ENCODE measurements around the gene ZNF606.
A peak's percentile ranks its signal among the peaks of the same experiment; 100 is the strongest.
"Not testable (repeated sequence)": the region's sequence is repeated elsewhere in the genome, so short reads cannot be mapped to it uniquely, and the experiment has no call there.

Gene ZNF606

GRCh38 chr19:58010507-58010906 lies 7.9 kb upstream of the ZNF606 start:
- FAIRE-seq, result no peak
- DNase-seq (ENCODE audit: low spot score), result no peak

DNA sequence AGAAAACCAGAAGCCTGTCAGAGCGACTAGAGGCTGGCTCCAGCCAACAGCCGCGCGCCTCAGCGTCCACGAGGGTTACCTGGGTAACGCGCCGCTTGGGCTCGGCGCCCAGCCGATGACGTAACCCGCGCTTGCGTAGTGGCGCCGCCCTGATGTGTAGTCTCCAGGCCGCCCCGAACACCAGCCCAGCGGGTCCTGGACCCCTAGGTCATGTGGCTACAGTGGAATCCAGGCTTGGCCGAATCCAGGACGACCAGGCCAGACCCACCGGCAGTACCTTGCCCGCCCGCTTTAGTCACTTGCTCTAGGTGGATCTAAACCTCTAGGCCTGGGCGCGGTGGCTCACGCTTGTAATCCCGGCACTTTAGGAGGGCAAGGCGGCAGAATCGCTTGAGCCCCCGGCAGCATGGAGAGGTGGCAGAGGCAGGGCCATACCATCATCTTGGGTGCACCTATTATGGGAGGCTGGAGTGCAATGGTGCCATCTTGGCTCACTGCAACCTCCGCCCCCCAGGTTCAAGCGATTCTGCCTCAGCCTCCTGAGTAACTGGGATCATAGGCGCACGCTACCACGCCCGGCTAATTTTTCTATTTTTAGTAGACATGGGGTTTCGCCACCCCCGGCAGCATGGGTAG lies 7.2 kb upstream of the ZNF606 start:
- DNase-seq (ENCODE audit: low spot score), result peak; percentile 93
- peak; percentile 92 for FAIRE-seq

GRCh38 chr19:58009301-58009665 lies 6.7 kb upstream of the ZNF606 start:
- no peak for FAIRE-seq
- no peak for DNase-seq (ENCODE audit: low spot score)

GRCh38 chr19:58008877-58009276 lies 6.3 kb upstream of the ZNF606 start:
- FAIRE-seq; DNase-seq (ENCODE audit: low spot score): not testable (repeated sequence)

DNA sequence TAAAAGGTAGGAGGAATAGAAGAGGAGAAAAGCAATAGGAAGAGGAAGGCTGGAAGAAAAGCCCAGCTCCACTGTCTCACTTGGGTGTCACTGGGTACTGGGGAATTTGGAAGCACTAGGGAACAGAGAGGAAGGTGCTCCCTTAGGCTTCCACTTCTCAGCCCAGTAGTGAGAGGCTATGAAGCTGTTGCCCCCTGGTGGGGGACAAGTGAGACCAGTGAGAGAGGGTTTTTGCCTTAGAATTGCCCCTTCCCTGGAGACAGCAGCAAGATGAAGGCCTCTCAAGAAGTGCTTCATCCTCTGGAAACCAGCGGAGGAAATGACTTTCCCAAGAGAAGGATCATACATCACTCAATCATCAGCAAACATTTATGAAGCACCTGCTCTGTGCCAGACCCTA lies 4.7 kb upstream of the ZNF606 start:
- no peak for FAIRE-seq
- DNase-seq (ENCODE audit: low spot score), result no peak

DNA sequence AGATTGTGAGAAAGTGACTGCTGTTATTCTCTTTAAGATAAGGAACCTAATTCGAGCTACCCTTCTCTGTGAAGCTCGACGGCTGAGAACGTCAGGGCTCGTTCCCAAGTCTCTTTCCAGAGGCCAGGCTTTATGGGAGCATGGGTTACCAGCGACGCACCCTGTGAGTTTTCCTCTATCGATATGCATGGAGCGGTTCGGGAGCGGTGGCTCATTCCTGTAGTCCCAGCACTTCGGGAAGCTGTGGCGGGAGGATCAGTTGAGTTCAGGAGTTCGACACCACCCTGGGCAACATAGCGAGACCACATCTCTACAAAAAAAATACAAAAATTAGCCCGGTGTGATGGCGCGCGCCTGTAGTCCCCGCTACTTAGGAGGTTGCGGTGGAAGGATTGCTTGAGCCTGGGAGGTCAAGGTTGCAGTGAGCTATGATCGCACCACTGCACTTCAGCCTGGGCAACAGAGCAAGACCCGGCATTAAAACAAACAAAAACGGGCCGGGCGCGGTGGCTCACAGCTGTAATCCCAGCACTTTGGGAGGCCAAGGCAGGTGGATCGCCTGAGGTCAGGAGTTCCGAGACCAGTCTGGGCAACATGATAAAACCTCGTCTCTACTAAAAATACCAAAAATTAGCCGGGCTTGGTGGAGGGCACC lies 681 bp upstream of the ZNF606 start:
- no peak for DNase-seq (ENCODE audit: low spot score)
- no peak for FAIRE-seq

DNA sequence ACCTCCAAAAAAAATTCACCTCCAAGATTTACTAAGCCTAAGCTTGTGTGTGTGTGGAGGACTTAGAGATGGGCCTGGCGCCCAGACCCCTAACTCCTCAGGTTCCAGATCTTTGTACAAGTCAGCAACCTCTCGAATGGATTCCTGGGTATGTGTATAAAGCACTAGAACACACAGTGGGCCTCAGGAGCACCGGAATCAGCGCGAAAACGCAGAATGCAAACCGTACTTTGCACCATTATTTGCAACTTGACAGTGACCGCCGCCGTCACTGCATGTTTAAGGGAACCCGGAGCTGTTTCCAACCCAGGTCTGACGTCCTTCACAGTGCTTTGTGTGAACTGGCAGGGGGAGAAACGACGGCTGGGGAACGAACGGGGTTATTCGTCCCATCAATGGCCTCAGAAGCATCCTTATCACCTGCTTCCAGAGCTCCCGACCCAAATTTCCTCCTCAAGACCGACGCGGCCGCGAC lies 688 bp downstream of the ZNF606 start:
- FAIRE-seq (no peak), DNase-seq (ENCODE audit: low spot score) (no peak)

DNA sequence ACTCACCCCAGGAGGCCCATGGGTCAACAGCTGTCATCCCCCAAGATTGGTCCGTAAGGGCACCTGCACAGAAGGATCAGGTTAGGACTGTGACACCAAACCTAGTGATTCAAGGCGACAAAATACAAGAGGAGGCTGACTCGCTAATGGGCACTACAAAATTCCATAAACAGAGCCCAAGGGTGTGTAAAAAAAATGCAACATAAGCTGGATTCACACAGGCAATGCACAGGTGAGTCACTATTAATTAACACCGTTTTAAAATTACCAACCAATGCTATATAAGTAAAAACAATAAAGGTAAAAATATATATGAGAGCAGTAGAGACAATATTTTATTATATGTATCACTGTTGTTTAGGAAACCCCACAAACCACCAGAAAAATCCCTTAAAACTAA lies 1.9 kb downstream of the ZNF606 start:
- DNase-seq (ENCODE audit: low spot score) (no peak), FAIRE-seq (no peak)

DNA sequence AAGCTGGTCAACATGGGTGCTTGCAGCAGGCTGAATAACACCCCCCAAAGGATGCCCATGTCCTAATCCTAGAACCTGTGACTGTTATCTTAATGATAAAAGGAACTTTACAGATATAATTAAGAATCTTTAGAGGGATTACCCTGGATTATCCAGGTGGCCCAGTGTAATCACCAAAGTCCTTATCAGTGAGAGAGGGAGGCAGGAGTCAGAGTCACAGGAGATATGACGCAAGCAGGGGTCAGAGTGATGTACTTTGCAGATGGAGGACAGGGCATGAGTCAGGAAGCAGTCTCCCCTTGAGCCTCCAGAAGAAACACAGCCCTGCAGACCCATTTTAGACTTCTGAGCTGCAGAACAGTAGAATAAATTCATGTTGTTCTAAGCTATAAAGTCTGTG lies 9.8 kb downstream of the ZNF606 start:
- FAIRE-seq, result no peak

GRCh38 chr19:57978586-57979289 lies 23.9 kb downstream of the ZNF606 start:
- DNase-seq (ENCODE audit: low spot score), result no peak

More for the DNA sequence above, 9.8 kb downstream of the ZNF606 start:
- no peak for DNase-seq (ENCODE audit: low spot score)

DNA sequence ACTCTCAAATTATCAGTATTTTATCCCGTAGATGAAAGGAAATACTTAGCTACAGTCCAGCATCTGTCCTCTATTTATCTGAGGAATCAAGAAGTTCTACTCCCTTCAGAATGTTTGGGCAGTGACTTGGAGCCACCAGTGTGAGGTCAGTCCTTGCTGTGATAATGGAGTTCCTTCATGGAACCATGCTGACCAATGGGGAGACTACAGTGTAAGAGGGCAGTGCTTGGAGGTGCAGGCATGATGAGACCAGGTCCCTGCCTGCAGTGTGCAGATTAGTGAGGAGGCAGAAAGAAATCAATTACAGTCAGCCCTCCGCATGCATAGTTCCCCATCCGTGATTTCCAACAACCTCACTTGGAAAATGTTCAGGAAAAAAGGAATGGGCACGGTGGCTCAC lies 28.2 kb downstream of the ZNF606 start, which contains the start of gene C19orf18:
Gene C19orf18, minus strand, starts transcription at position 101 of the 400 bp plus-strand sequence. CDS start 102 bp downstream, outside the sequence.
- FAIRE-seq (no peak), DNase-seq (ENCODE audit: low spot score) (no peak)

More at GRCh38 chr19:57978586-57979289, 23.9 kb downstream of the ZNF606 start:
- FAIRE-seq, result no peak

- FAIRE-seq (no peak), DNase-seq (ENCODE audit: low spot score) (no peak)
These were observed 37.9 kb downstream of the ZNF606 start for GRCh38 chr19:57964761-57965160.

- no peak for DNase-seq (ENCODE audit: low spot score)
- no peak for FAIRE-seq
These were observed 40.8 kb downstream of the ZNF606 start for GRCh38 chr19:57961785-57962184.

DNA sequence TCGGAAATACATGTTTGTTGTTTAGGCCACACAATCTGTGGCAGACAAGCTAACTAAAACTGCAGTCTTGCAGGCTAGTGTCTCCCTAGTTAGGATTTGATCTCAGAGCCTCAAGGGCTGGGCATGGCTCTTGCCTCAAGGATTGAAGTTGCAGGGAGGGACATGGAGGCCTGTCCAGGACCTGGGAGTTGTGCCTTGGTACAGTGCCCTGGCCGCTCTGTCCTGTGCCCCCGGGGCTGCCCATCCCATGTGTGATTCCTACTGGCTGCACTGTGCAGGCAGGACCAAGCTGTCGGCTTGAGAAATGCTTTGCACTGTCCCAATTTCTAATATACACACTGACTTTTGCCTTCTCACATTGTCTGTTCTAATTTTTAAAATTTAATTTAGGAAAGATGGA lies 47.6 kb downstream of the ZNF606 start:
- FAIRE-seq (no peak), DNase-seq (ENCODE audit: low spot score) (no peak)

- FAIRE-seq (no peak), DNase-seq (ENCODE audit: low spot score) (no peak)
These were observed 52.9 kb downstream of the ZNF606 start for GRCh38 chr19:57949702-57950101.

- no peak for FAIRE-seq
- no peak for DNase-seq (ENCODE audit: low spot score)
These were observed 53.3 kb downstream of the ZNF606 start for GRCh38 chr19:57949296-57949695.

GRCh38 chr19:57947419-57948134 lies 55.0 kb downstream of the ZNF606 start, which contains the start of gene ZNF256:
Gene ZNF256 (minus strand): TSS chr19:57947706. CDS start chr19:57947474, 232 bp downstream.
- FAIRE-seq (no peak), DNase-seq (ENCODE audit: low spot score) (peak; percentile 96)

GRCh38 chr19:57947088-57947418 lies 55.6 kb downstream of the ZNF606 start:
- FAIRE-seq, result no peak

DNA sequence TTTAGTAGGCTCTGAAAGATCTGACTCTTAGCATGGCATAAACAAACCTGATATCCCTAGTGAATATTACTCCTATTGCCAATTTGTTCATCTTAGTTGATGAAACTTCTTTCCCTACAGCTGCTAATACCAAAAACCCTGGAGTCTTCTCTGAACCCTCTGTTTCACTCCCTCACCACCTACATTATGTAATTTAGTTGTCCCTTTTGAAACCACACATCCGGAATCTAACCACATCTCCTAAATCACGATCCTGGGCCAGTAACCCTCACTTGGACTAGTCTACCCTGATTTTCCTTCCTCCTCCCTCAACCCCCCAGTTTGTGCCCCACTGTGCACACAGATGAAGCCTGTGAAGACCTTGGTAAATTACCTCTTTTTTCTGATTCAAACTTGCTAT lies 56.3 kb downstream of the ZNF606 start:
- DNase-seq (ENCODE audit: low spot score) (no peak), FAIRE-seq (no peak)

More at GRCh38 chr19:57947088-57947418, 55.6 kb downstream of the ZNF606 start:
- DNase-seq (ENCODE audit: low spot score), result no peak

- DNase-seq (ENCODE audit: low spot score) (no peak), FAIRE-seq (no peak)
These were observed 61.0 kb downstream of the ZNF606 start for GRCh38 chr19:57941593-57941992.

GRCh38 chr19:57935731-57936130 lies 66.9 kb downstream of the ZNF606 start:
- DNase-seq (ENCODE audit: low spot score), result no peak
- FAIRE-seq, result no peak
